GM23248 (cell line): ENCODE data around the gene POU3F3. TPM values are rescaled to one million over a fixed set of nuclear protein-coding genes. Genes with fewer than 3 reads are reported as not detected.

Experiments
- DNase-seq: peaks from one replicate; pipeline ENCODE4 v3.0.0-alpha.2; 2015
- H2AFZ ChIP-seq: fragments of 200-600 bp; sonication (generic); 2 replicates; pipeline ENCODE4 v1.6.1; 2016; ENCODE audit warnings: antibody characterized with exemption
- H3F3A ChIP-seq: fragments of 200-600 bp; sonication (generic); 2 replicates; pipeline ENCODE4 v1.6.1; 2016; ENCODE audit warnings: mild to moderate bottlenecking, antibody characterized with exemption, mixed run types; ENCODE audit not compliant: insufficient read depth
- H3K27ac ChIP-seq: fragments of 200-600 bp; sonication (generic); 2 replicates; pipeline ENCODE4 v1.5.1; 2016; ENCODE audit warnings: mild to moderate bottlenecking
- H3K27me3 ChIP-seq: fragments of 200-600 bp; sonication (generic); replicated peaks from 2 replicates; pipeline ENCODE4 v1.6.1; 2016; ENCODE audit warnings: mild to moderate bottlenecking; ENCODE audit not compliant: insufficient read depth
- H3K36me3 ChIP-seq: fragments of 200-600 bp; sonication (generic); 2 replicates; pipeline ENCODE4 v1.6.1; 2016; ENCODE audit warnings: low read depth, mild to moderate bottlenecking
- H3K4me1 ChIP-seq: fragments of 200-600 bp; sonication (generic); 2 replicates; pipeline ENCODE4 v1.6.1; 2016; ENCODE audit warnings: mild to moderate bottlenecking; ENCODE audit not compliant: insufficient read depth
- H3K4me2 ChIP-seq: fragments of 200-600 bp; sonication (generic); one replicate; pipeline ENCODE4 v1.6.1; 2016; ENCODE audit warnings: mild to moderate bottlenecking; ENCODE audit not compliant: unreplicated experiment
- H3K4me3 ChIP-seq: fragments of 200-600 bp; sonication (generic); 2 replicates; pipeline ENCODE4 v1.5.1; 2016; ENCODE audit warnings: mild to moderate bottlenecking
- H3K79me2 ChIP-seq: fragments of 200-600 bp; sonication (generic); 2 replicates; pipeline ENCODE4 v1.6.1; 2016; ENCODE audit warnings: mild to moderate bottlenecking; ENCODE audit not compliant: insufficient read depth
- H3K9ac ChIP-seq: fragments of 200-600 bp; sonication (generic); 2 replicates; pipeline ENCODE4 v1.6.1; 2016; ENCODE audit warnings: mild to moderate bottlenecking
- H3K9me2 ChIP-seq: fragments of 200-600 bp; sonication (generic); 2 replicates; pipeline ENCODE4 v1.6.1; 2016; ENCODE audit warnings: mixed run types, mild to moderate bottlenecking, moderate library complexity; ENCODE audit not compliant: insufficient read depth
- H3K9me3 ChIP-seq: fragments of 200-600 bp; sonication (generic); one replicate; pipeline ENCODE4 v1.6.1; 2017; ENCODE audit warnings: low read depth
- H4K20me1 ChIP-seq: fragments of 200-600 bp; sonication (generic); 2 replicates; pipeline ENCODE4 v1.6.0; 2016; ENCODE audit not compliant: insufficient read depth
- EZH2 ChIP-seq: fragments of 200-600 bp; sonication (generic); IDR thresholded peaks from 2 replicates; pipeline ENCODE4 v1.6.1; 2018; ENCODE audit warnings: antibody characterized with exemption, mild to moderate bottlenecking; ENCODE audit not compliant: insufficient read depth, poor library complexity, severe bottlenecking
- EZH2phosphoT487 ChIP-seq: fragments of 200-600 bp; sonication (generic); IDR thresholded peaks from 2 replicates; pipeline ENCODE4 v1.6.1; 2018; ENCODE audit warnings: antibody characterized with exemption, moderate library complexity, mild to moderate bottlenecking, low read depth; ENCODE audit not compliant: insufficient read depth
- WGBS, 2 experiments: methylation state at CpG; one replicate each; pipeline ENCODE4 v1.1.6; 2015 to 2017; ENCODE audit warnings: low lambda C conversion rate in 2 of 2, low coverage in 1 of 2; ENCODE audit errors: missing lambda C conversion rate in 2 of 2; 5-methylcytosine and 5-hydroxymethylcytosine counted together
- in situ Hi-C: fragments of 300-500 bp; cut with MboI; formaldehyde crosslinking; loops from 2 replicates; pipeline ENCODE4 v1.15.0; 2020
- polyA plus RNA-seq: library from polyadenylated mRNA; unstranded; fragments of >200 nt; fragmentation: Nextera tagmentation; extraction: Ambion mirVana; gene quantifications from 2 replicates; pipeline ENCODE4 v1.2.1, GENCODE V29; 2016
- total RNA-seq: library from RNA; depleted of rRNA; stranded (reverse); fragments of >200 nt; shearing (Covaris generic); gene quantifications from 2 replicates; pipeline ENCODE4 v1.2.3, GENCODE V29; 2014

POU3F3 gene
- total and polyA plus RNA-seq, 2 experiments from 2014 or later = not detected

DNA sequence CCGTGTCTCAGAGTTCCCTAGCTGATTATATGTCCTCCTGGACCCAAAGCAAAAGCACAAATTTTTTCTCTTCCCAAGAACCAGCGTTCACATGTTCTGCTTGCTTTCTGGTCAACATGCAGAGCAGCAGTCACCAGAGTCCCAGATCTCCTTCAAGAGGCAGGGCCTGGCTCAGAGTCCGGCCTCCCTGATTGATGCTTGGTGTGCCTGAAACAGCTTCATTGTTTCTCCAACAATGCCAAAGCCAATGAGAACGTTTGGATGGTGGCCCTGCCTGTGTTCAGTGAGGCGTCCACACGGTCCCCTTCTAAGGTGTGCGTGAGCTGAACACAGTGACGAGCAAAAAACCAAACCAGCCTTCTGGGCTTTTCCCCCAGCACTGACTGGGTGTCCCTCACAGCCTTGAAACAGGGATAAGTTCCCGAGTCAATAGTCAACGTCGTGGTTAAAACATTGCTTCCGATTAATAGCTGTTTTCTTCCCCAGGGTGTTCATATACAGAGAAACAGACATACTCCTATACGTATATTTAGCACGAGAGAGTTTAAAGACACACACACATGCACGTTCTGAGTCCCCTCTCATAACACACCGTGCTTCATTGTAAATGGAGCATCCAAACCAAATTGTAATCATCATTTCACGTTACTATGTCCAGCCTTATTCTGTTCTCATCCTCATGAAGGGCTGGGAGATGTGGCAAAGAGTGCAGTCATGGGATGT is 19.3 kb upstream of the POU3F3 start:
- no peak overlapping the region for H2AFZ ChIP-seq
- no peak overlapping the region for H3K9ac ChIP-seq
- no peaks in the 10 kb centered on the region for H3K79me2 ChIP-seq
- no peak overlapping the region for H3K4me3 ChIP-seq
- no peaks in the 10 kb centered on the region for H3K9me2 ChIP-seq
- TF ChIP-seq EZH2 (no peak), EZH2phosphoT487 (no peak)
- no peaks in the 10 kb centered on the region for H3K4me1 ChIP-seq
- H3K9me3 ChIP-seq = no peaks in the 10 kb centered on the region
- WGBS, 2 experiments = 63 to 66% methylated on average over 17 of the region's 17 CpGs
- H3K27me3 ChIP-seq = peaks cover 5% of the 10 kb centered on the region; the same call in 1 of the 2 replicates
- no peak overlapping the region for H3K27ac ChIP-seq
- H3F3A ChIP-seq = no peaks in the 10 kb centered on the region
- in situ Hi-C loops = no loop called here
- no peaks in the 10 kb centered on the region for H4K20me1 ChIP-seq
- no peak for DNase-seq
- no peak overlapping the region for H3K4me2 ChIP-seq
- no peaks in the 10 kb centered on the region for H3K36me3 ChIP-seq

DNA sequence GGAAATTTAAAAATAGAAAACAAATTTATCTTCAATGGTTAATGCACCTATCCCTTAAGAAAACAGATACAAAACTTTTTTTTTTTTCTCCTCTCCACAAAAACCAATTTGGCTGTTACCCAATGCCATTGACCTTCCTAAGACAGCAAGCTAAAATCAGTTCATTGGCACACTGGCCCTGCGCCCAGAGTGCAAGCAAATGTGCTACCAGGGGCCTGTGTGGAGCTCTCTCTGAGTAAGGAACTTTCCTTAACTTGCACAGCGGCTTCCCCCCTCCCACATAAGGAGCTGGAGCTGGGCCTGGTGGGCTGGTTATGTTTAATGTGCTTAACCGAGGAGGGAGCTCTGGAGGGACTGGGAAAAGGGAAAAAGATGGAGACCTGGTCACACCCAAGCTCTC is 17.6 kb upstream of the POU3F3 start:
- TF ChIP-seq EZH2 (no peak), EZH2phosphoT487 (no peak)
- H2AFZ ChIP-seq = no peak overlapping the region
- H3K9me2 ChIP-seq = no peaks in the 10 kb centered on the region
- H3K9ac ChIP-seq = no peak overlapping the region
- no peaks in the 10 kb centered on the region for H3F3A ChIP-seq
- WGBS, 2 experiments = 45 to 48% methylated on average over 3 of the region's 3 CpGs
- H3K27ac ChIP-seq = no peak overlapping the region
- H3K4me3 ChIP-seq = no peak overlapping the region
- no peaks in the 10 kb centered on the region for H3K36me3 ChIP-seq
- no peak overlapping the region for H3K4me2 ChIP-seq
- DNase-seq = no peak
- in situ Hi-C loops = no loop called here
- H4K20me1 ChIP-seq = no peaks in the 10 kb centered on the region
- no peaks in the 10 kb centered on the region for H3K9me3 ChIP-seq
- no peaks in the 10 kb centered on the region for H3K79me2 ChIP-seq
- H3K4me1 ChIP-seq = no peaks in the 10 kb centered on the region
- H3K27me3 ChIP-seq = peaks cover 6% of the 10 kb centered on the region

DNA sequence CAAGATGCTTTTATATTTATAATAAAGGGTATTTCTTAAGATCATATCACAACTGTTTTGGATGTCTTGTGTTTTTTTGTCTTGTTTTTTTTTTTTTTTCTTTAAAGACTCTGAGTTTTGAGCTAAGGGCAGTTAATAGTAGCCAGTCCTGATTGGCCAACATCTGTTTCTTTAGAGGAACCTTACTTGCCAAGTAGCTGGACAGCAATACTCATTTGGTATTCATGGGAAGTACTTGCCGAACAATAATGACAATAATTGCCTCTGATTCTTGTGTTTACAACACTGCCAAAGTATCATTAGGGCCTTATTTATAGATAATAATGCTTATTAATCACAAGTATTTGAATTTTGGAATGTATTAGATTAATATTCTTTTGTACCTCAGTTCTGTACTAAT is 17.1 kb upstream of the POU3F3 start:
- Histone ChIP-seq H3K9me3 (no peaks in the 10 kb centered on the region), H3K4me2 (no peak overlapping the region), H3K27ac (no peak overlapping the region), H3K9me2 (no peaks in the 10 kb centered on the region), H3K79me2 (no peaks in the 10 kb centered on the region), H3K4me3 (no peak overlapping the region), H2AFZ (no peak overlapping the region), H3K27me3 (peaks cover 11% of the 10 kb centered on the region), H3K4me1 (no peaks in the 10 kb centered on the region), H3K36me3 (no peaks in the 10 kb centered on the region), H3F3A (no peaks in the 10 kb centered on the region), H4K20me1 (no peaks in the 10 kb centered on the region), H3K9ac (no peak overlapping the region)
- TF ChIP-seq EZH2phosphoT487 = no peak
- TF ChIP-seq EZH2 = no peak
- in situ Hi-C loops = no loop called here
- DNase-seq = no peak
- WGBS, 2 experiments = 88 to 96% methylated on average over 1 of the region's 1 CpG

DNA sequence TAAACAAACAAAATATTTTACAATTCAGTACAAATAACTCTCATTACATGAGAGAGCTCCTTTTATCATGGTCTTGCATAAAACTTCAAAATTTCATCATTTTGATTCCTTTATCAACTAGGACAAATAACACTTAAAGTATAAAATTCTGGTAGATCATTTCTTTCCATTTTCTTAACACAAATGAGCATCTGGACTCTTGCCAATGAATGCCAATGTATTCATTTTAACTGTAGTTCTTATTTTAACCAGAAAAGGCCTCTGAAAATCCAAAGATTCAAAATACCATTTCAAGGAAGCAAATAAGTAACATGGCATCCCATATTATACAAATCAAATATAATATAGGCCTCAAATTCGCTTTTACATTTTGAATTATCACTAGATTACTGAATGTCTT is 13.8 kb upstream of the POU3F3 start:
- Histone ChIP-seq H4K20me1 (no peaks in the 10 kb centered on the region), H3K9me3 (no peaks in the 10 kb centered on the region), H3K4me2 (no peak overlapping the region), H3K9me2 (no peaks in the 10 kb centered on the region), H3K79me2 (no peaks in the 10 kb centered on the region), H3K9ac (no peak overlapping the region), H3K4me3 (no peak overlapping the region), H3F3A (no peaks in the 10 kb centered on the region), H3K36me3 (no peaks in the 10 kb centered on the region), H3K27me3 (peaks cover 40% of the 10 kb centered on the region), H2AFZ (no peak overlapping the region), H3K27ac (no peak overlapping the region), H3K4me1 (no peaks in the 10 kb centered on the region)
- no peak for TF ChIP-seq EZH2
- TF ChIP-seq EZH2phosphoT487 = no peak
- in situ Hi-C loops = no loop called here
- WGBS, 2 experiments = 44 to 70% methylated on average over 1 of the region's 1 CpG
- DNase-seq = no peak
